Thyroid gland (tissue), 4 donors: Measurements from ENCODE around the gene SNX9. TPM values are rescaled to one million over a fixed set of nuclear protein-coding genes. Genes with fewer than 3 reads are reported as not detected.

Experiments
- DNase-seq, 2 donors: peaks; one replicate each; pipeline ENCODE4 v3.0.0-alpha.2; 2019
- H3K27ac ChIP-seq, 3 donors: fragments of 200-600 bp; sonication (generic); 1 replicate in 2 of 3; 2 replicates in 1 of 3; pipeline ENCODE4 v1.5.1; 2016 to 2019; ENCODE audit warnings: mild to moderate bottlenecking in 1 of 3, moderate library complexity in 1 of 3
- H3K27me3 ChIP-seq: fragments of 200-600 bp; sonication (generic); one replicate; pipeline ENCODE4 v1.5.1; 2019
- H3K36me3 ChIP-seq, 2 donors: fragments of 200-600 bp; sonication (generic); one replicate each; pipeline ENCODE4 v1.5.1; 2016 to 2019
- H3K4me1 ChIP-seq, 2 donors: fragments of 200-600 bp; sonication (generic); one replicate each; pipeline ENCODE4 v1.5.1; 2017 to 2019
- H3K4me3 ChIP-seq, 3 donors: fragments of 200-600 bp; sonication (generic); replicated peaks in 1 of 3; 1 replicate in 2 of 3; 2 replicates in 1 of 3; pipeline ENCODE4 v1.5.1; 2016; ENCODE audit warnings: mild to moderate bottlenecking in 1 of 3
- H3K9me3 ChIP-seq: fragments of 200-600 bp; sonication (generic); one replicate; pipeline ENCODE4 v1.5.1; 2017
- CTCF ChIP-seq, 6 experiments: fragments of 200-600 bp in 3 of 6; fragments of 450-650 bp in 3 of 6; sonication (generic) in 3 of 6; IDR thresholded peaks; one replicate each; pipeline ENCODE4 v1.5.1; 2016 to 2019; ENCODE audit warnings: antibody characterized with exemption in 6 of 6, mild to moderate bottlenecking in 2 of 6, inconsistent platforms in 1 of 6, moderate library complexity in 1 of 6
- POLR2A ChIP-seq, 2 donors: fragments of 450-650 bp; IDR thresholded peaks; one replicate each; pipeline ENCODE4 v1.6.1; 2017; ENCODE audit warnings: antibody characterized with exemption in 2 of 2, mild to moderate bottlenecking in 2 of 2, moderate library complexity in 1 of 2
- WGBS, 2 donors: methylation state at CpG; one replicate each; pipeline ENCODE4 v1.1.5; 2017; 5-methylcytosine and 5-hydroxymethylcytosine counted together
- intact Hi-C: fragments of 100-400 bp; cut with DNase I; formaldehyde crosslinking; loops from one replicate; pipeline ENCODE4 v1.15.1; 2023
- total RNA-seq, 4 donors: library from RNA; depleted of rRNA; stranded (reverse); fragments of >200 nt; gene quantifications; one replicate each; pipeline ENCODE4 v1.2.3, GENCODE V29; 2016

The SNX9 gene
- total RNA-seq, 4 donors from 2014 or later, result 44.6 to 73.1 (median 47.2) TPM

GRCh38 chr6:157984128-157984527 is 161.1 kb downstream of the SNX9 start:
- H3K27me3 ChIP-seq, result no peaks in the 10 kb centered on the region
- peaks cover 8 to 24% of the 10 kb centered on the region in 2 donors for H3K4me1 ChIP-seq
- no peaks in the 10 kb centered on the region for H3K36me3 ChIP-seq
- intact Hi-C loops, result no loop called here
- no peaks in the 10 kb centered on the region for H3K9me3 ChIP-seq
- H3K27ac ChIP-seq, result no peak overlapping the region
- TF ChIP-seq POLR2A (IDR thresholded peaks at IDR 0.05), result no peak
- TF ChIP-seq CTCF (IDR thresholded peaks at IDR 0.05), result no peak
- DNase-seq, result no peak
- H3K4me3 ChIP-seq, result no peak overlapping the region
- 95 to 96% methylated on average over 4 of the region's 4 CpGs for WGBS, 2 donors

GRCh38 chr6:157984686-157985225 is 161.7 kb downstream of the SNX9 start:
- TF ChIP-seq POLR2A (IDR thresholded peaks at IDR 0.05), result no peak
- no peak for TF ChIP-seq CTCF (IDR thresholded peaks at IDR 0.05)
- H3K27ac ChIP-seq, result no peak overlapping the region
- no peaks in the 10 kb centered on the region for H3K27me3 ChIP-seq
- peaks cover 12 to 31% of the 10 kb centered on the region in 2 donors for H3K4me1 ChIP-seq
- H3K36me3 ChIP-seq, result no peaks in the 10 kb centered on the region
- 85 to 86% methylated on average over 14 of the region's 14 CpGs for WGBS, 2 donors
- intact Hi-C loops, result no loop called here
- H3K4me3 ChIP-seq, result no peak overlapping the region
- DNase-seq, result no peak
- no peaks in the 10 kb centered on the region for H3K9me3 ChIP-seq

- DNase-seq, result no peak
- 73 to 83% methylated on average over 13 of the region's 13 CpGs for WGBS, 2 donors
- intact Hi-C loops, result no loop called here
- Histone ChIP-seq H3K27ac (no peak overlapping the region), H3K36me3 (no peaks in the 10 kb centered on the region), H3K4me1 (peaks cover 19 to 39% of the 10 kb centered on the region in 2 donors), H3K27me3 (no peaks in the 10 kb centered on the region), H3K4me3 (no peak overlapping the region), H3K9me3 (no peaks in the 10 kb centered on the region)
- TF ChIP-seq CTCF (IDR thresholded peaks at IDR 0.05) (no peak), POLR2A (IDR thresholded peaks at IDR 0.05) (no peak)
Measured at GRCh38 chr6:157985378-157986155, 162.5 kb downstream of the SNX9 start.

- Histone ChIP-seq H3K9me3 (no peaks in the 10 kb centered on the region), H3K27me3 (no peaks in the 10 kb centered on the region), H3K27ac (peak overlapping the region; percentile 56 to 72 (median 64)), H3K4me1 (peaks cover 20 to 38% of the 10 kb centered on the region in 2 donors), H3K4me3 (no peak overlapping the region), H3K36me3 (no peaks in the 10 kb centered on the region)
- intact Hi-C loops, result no loop called here
- WGBS, 2 donors, result 69 to 73% methylated on average over 17 to 20 of the region's 20 CpGs
- DNase-seq, result peak in 1 of 2 donors; percentile 41
- TF ChIP-seq POLR2A (IDR thresholded peaks at IDR 0.05) (no peak), CTCF (IDR thresholded peaks at IDR 0.05) (no peak)
Measured at GRCh38 chr6:157987788-157988699, 165.0 kb downstream of the SNX9 start.
